Activated CD4-positive, alpha-beta memory T cell treated with anti-CD3 and anti-CD28 coated beads for 36 hours (primary cell): ENCODE results near the gene IL17REL. TPM values are rescaled to one million over a fixed set of nuclear protein-coding genes. Genes with fewer than 3 reads are reported as not detected.

Experiments
- CTCF ChIA-PET: fragments of 350-600 bp; sonication (Branson Sonifier 250); formaldehyde crosslinking; loops from one replicate; lab custom pipeline; 2021; ENCODE audit warnings: antibody characterized with exemption, inconsistent platforms; lab: Charles Lee
- POLR2A ChIA-PET: fragments of 350-600 bp; sonication (Branson Sonifier 250); formaldehyde crosslinking; loops from one replicate; lab custom pipeline; 2021; ENCODE audit warnings: antibody characterized with exemption; lab: Charles Lee
- DNase-seq: peaks from one replicate; pipeline ENCODE4 v3.0.0-alpha.2; 2020
- H3K27ac Mint-ChIP-seq: one replicate; pipeline ENCODE4 v1.8.0; 2021; ENCODE audit warnings: mixed read lengths
- H3K27me3 Mint-ChIP-seq: one replicate; pipeline ENCODE4 v1.8.0; 2021; ENCODE audit warnings: mixed read lengths
- H3K36me3 Mint-ChIP-seq: one replicate; pipeline ENCODE4 v1.8.0; 2021; ENCODE audit warnings: mixed read lengths
- H3K4me1 Mint-ChIP-seq: one replicate; pipeline ENCODE4 v1.8.0; 2021; ENCODE audit warnings: low read depth, mixed read lengths
- H3K4me3 Mint-ChIP-seq: one replicate; pipeline ENCODE4 v1.8.0; 2021; ENCODE audit warnings: mild to moderate bottlenecking, mixed read lengths
- H3K9me3 Mint-ChIP-seq: one replicate; pipeline ENCODE4 v1.8.0; 2021; ENCODE audit warnings: mixed read lengths
- intact Hi-C: fragments of 100-400 bp; cut with micrococcal nuclease; formaldehyde crosslinking; loops from one replicate; pipeline ENCODE4 v1.15.1; 2023
- total RNA-seq, 2 experiments: library from RNA; stranded (reverse); gene quantifications; one replicate each; pipeline ENCODE4 v1.2.3, GENCODE V29; 2021

The IL17REL gene
- total RNA-seq, 2 experiments from 2014 or later = 0.73 to 1.1 TPM

DNA sequence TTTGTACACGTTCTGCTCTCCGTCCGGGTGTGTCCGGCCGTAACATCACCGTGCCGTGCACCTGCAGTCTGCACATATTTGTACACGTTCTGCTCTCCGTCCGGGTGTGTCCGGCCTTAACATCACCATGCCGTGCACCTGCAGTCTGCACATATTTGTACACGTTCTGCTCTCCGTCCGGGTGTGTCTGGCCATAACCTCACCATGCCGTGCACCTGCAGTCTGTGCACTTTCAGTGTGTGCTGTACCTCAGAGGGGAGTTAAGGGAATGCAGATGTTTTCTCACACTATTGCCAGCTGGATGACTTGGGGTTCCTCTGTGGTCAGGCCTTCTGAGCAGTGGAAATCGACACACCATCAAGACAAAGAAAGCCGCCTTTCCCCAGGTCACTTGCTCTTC is 41.3 kb upstream of the IL17REL start:
- POLR2A ChIA-PET = no interaction called here
- H3K4me3 Mint-ChIP-seq = no peak overlapping the region
- H3K4me1 Mint-ChIP-seq = no peaks in the 10 kb centered on the region
- intact Hi-C loops = no loop called here
- H3K27ac Mint-ChIP-seq = no peak overlapping the region
- peaks cover 25% of the 10 kb centered on the region for H3K27me3 Mint-ChIP-seq
- CTCF ChIA-PET = no interaction called here
- no peak for DNase-seq
- H3K9me3 Mint-ChIP-seq = peaks cover 8% of the 10 kb centered on the region
- no peaks in the 10 kb centered on the region for H3K36me3 Mint-ChIP-seq

DNA sequence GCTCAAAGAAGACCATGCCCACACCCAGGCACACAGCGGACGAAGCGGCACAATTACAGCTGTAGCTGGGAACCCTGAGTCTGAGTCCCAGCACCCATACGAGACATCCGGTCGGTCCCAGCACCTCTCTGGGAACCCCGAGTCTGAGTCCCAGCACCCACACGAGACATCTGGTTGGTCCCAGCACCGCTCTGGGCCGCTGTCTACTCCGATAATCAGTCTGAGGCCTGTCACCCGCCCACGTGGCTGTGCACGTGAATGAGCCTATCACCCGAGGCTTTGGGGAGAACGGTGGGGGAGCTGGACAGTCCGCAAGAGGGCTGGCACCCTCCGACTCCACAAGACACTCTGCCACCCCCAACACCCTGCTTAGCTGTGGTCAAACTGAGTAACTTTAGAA is 39.4 kb upstream of the IL17REL start:
- POLR2A ChIA-PET = no interaction called here
- intact Hi-C loops = no loop called here
- Mint-ChIP-seq H3K27me3 (peaks cover 18% of the 10 kb centered on the region), H3K4me1 (no peaks in the 10 kb centered on the region), H3K9me3 (peaks cover 8% of the 10 kb centered on the region), H3K4me3 (no peak overlapping the region), H3K27ac (no peak overlapping the region), H3K36me3 (no peaks in the 10 kb centered on the region)
- no peak for DNase-seq
- CTCF ChIA-PET = no interaction called here

DNA sequence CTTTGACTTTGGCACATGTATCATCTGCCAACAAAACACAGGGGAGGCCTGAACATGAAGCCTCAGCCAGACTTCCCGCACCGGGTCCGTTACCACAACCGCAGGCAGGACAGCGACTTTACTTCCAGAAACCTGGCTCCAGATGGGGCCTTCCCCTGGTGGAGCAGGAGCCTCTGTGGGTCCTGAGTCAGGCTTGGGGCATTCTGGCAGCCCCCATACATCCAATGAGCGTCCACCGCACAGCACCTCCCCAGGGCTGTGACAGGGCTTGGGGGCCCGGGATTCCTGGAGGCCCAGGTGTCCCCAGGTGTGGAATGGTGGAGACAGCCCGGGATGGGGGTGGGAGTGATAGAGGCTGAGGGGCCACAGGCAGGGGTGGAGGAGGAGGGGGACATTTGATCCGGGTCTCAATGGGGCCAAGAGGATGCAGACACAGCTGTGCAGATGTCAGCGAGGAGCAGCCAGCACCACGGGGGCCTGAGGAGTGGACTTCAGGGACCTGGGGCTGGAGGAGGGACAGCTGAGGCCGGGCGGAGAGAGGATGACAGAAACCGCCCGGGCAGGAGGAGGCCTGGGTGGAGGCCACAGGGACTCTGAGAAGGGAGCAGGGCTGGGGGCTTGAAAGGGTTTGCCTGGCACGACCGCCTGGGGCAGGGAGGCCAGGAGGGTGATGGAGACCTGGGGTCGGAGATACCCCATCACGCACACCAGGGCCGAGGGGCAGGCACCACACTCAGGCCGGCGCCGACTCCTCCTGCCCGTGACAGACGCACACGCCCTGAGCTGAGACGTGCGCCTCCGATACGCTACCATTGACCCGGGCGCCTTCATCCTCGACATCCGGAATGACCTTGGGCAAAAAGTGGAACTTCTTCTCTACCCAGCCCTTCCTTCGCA is 37.0 kb upstream of the IL17REL start:
- H3K4me3 Mint-ChIP-seq = no peak overlapping the region
- intact Hi-C loops = no loop called here
- H3K27me3 Mint-ChIP-seq = peaks cover 8% of the 10 kb centered on the region
- no peak overlapping the region for H3K27ac Mint-ChIP-seq
- POLR2A ChIA-PET = no interaction called here
- no peak for DNase-seq
- peaks cover 2% of the 10 kb centered on the region for H3K4me1 Mint-ChIP-seq
- no peaks in the 10 kb centered on the region for H3K36me3 Mint-ChIP-seq
- CTCF ChIA-PET = no interaction called here
- H3K9me3 Mint-ChIP-seq = peaks cover 8% of the 10 kb centered on the region

DNA sequence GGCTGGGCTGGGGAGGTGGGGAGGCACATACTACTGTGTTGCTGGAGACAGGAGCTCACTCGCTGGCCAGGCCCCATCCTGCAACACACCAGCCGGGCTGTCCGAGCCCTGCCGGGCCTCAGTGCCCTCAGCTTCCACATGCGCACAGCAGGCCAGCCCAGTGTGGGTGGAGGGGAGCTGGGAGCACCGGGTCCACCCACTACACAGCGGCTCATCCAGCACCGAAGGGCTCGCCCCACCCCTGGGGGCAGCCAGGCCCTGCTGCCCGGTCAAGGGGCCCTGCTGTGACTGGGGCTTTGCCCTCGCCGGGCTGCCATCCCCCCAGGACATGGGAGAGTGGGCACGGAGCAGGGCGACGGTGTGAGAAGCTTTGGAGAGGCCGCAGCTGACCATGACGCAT is 36.3 kb upstream of the IL17REL start:
- peaks cover 6% of the 10 kb centered on the region for H3K9me3 Mint-ChIP-seq
- H3K27me3 Mint-ChIP-seq = peaks cover 11% of the 10 kb centered on the region
- H3K4me3 Mint-ChIP-seq = no peak overlapping the region
- no peaks in the 10 kb centered on the region for H3K36me3 Mint-ChIP-seq
- intact Hi-C loops = no loop called here
- H3K4me1 Mint-ChIP-seq = peaks cover 6% of the 10 kb centered on the region
- ChIA-PET CTCF (no interaction called here), POLR2A (no interaction called here)
- no peak for DNase-seq
- H3K27ac Mint-ChIP-seq = no peak overlapping the region

DNA sequence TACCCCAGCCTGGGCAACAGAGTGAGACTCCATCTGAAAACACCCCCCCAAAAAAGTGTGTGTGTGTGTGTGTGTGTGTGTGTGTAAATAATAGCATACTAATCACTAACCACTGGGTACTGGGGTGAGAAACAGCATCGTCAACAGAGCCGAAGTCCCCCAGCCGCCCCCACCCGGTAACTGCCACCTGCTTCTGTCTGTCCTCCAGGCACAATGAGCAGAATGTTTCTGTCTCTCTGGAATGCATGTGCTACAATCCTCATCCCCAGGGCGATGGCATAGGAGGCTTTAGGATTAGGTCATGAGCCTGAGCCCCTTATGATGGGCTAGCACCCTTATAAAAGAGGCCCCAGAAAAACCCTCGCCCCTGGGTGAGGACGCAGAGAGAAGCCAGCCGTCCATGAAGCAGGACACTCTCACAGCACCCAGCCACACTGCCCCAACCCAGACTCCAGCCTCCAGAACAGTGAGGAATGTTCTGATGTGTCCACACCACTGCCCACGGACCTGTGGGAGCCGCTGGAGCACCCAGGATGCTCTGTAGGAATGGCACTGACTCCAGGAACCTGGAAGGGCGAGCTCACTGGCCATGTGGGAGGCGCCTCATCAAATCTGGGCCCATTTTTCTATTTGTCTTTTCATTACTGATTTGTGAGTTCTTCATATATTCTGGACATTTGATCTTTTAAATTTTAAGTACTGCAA is 35.6 kb upstream of the IL17REL start:
- Mint-ChIP-seq H3K27me3 (peaks cover 13% of the 10 kb centered on the region), H3K9me3 (peaks cover under 1% of the 10 kb centered on the region), H3K36me3 (no peaks in the 10 kb centered on the region), H3K27ac (no peak overlapping the region), H3K4me1 (peaks cover 6% of the 10 kb centered on the region), H3K4me3 (no peak overlapping the region)
- DNase-seq = no peak
- intact Hi-C loops = no loop called here
- POLR2A ChIA-PET = no interaction called here
- CTCF ChIA-PET = no interaction called here

DNA sequence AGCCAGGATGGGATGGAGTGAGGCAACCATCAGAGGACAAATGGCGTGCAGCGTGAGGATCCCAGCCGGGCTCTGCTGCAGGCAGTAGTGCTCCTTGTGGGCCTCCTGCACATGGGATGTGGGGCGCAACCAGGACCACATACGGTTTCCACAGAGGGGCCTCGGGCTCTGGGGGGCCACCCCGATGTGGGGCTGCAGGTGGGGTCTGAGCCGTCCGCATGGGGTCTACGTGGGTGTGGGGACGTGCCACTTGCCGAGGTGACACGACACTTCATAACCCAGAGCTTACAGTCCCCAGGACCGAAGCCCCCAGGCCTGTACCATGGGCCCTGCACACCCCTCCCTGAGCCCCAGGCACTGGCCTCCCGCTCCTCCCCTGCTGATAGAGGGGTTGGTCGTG is 34.8 kb upstream of the IL17REL start:
- no peaks in the 10 kb centered on the region for H3K9me3 Mint-ChIP-seq
- H3K4me3 Mint-ChIP-seq = no peak overlapping the region
- intact Hi-C loops = no loop called here
- ChIA-PET CTCF (no interaction called here), POLR2A (no interaction called here)
- no peak overlapping the region for H3K27ac Mint-ChIP-seq
- no peak for DNase-seq
- H3K4me1 Mint-ChIP-seq = peaks cover 6% of the 10 kb centered on the region
- no peaks in the 10 kb centered on the region for H3K36me3 Mint-ChIP-seq
- peaks cover 21% of the 10 kb centered on the region for H3K27me3 Mint-ChIP-seq

DNA sequence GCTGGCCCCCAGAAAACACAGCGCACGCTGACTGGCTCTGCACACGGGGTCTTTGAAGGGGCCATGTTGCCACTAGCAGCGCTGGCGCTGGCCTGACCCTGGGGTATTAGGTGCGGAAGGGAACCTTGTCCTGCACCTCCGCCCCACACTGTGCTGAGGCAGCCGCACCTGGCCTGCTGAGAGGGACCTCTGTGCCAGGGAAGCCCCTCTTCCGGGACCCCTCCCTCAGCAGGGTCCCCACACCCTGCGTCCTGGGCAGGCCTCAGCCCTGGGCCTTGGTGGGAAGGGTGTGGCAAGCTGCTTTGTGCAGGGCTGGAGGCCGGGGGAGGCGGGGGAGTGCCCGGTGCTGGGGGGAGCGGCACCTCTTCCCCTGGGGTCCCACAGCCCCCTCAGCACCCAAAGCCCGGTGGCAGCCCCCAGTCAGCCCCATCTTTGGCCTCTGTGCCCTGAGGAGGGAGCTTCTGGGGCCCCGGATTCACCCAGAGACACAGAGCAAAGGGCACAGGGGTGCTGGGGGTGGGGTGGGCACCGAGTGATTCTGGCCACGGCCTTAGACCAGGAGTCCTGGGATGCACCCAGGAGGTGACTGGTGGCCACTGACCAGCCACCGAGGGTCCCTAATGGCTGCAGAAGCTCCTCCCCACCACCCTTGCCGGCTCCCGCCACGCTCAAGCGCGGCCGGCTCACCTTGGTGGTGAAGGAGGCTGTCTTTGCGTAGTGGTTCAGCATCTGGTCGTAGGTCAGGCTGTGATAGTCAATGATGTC is 34.1 kb upstream of the IL17REL start:
- ChIA-PET POLR2A (no interaction called here), CTCF (no interaction called here)
- Mint-ChIP-seq H3K36me3 (no peaks in the 10 kb centered on the region), H3K27ac (no peak overlapping the region), H3K9me3 (no peaks in the 10 kb centered on the region), H3K4me1 (peaks cover 6% of the 10 kb centered on the region), H3K27me3 (peaks cover 24% of the 10 kb centered on the region), H3K4me3 (no peak overlapping the region)
- no peak for DNase-seq
- intact Hi-C loops = no loop called here

DNA sequence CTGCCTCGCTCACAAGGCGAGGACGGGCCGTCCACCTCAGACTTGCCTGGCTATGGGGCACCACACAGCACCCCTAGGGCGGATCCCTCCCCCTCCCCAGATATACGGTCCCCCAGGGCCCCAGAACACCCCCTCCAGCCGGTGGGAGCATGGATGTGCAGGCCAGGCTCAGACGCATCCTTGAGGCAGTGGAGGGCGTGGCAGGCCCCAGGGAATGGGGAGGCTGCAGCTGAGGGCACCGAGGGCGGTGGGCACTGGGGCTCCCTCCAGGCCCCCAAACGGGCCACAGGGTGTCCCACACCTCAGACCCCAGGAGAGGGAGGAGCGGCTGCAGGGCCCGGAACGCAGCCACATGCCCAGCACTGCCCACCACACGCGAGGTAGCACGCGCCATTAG is 33.5 kb upstream of the IL17REL start:
- H3K4me1 Mint-ChIP-seq = peaks cover 6% of the 10 kb centered on the region
- H3K9me3 Mint-ChIP-seq = no peaks in the 10 kb centered on the region
- ChIA-PET CTCF (no interaction called here), POLR2A (no interaction called here)
- no peak overlapping the region for H3K4me3 Mint-ChIP-seq
- no peak for DNase-seq
- peaks cover 24% of the 10 kb centered on the region for H3K27me3 Mint-ChIP-seq
- no peaks in the 10 kb centered on the region for H3K36me3 Mint-ChIP-seq
- intact Hi-C loops = no loop called here
- H3K27ac Mint-ChIP-seq = no peak overlapping the region

DNA sequence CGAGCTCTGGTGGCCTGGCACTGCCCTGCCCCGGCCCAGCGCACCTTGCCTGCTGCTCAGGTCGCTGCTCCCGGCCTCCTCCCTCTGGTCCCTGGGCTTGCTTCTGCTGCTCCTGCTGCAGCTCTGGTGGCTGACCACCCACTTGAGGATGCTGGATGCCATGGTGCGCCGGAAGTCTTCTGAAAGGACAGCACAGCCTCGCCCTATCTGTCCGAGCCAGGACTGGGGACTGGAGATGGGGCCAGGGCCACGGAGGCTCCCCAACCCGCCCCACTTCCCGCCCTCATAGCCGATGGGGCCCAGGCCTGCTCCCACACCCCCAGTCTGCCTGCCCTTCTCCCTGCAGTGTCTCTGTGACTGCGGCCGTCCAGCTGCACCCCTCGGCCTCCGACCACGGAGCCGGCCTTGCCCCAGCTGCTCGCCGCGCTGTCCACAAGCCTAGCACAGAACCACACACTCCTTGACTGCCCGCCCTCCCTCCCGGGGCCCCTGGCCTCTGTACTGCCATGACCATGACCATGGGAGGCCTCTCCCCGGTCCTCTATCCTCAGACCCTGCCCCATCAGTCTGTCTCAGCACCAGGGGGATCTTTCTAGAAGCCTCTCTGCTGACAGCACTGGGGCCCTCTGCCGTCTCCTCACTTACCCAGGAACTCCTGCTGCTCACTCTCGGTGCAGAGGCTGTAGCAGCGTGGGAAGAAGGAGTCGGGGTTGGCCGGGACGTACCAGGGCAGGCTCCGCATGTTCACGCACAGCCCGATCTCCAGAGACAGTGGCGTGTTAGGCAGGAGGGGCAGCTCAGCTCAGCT is 32.9 kb upstream of the IL17REL start:
- Mint-ChIP-seq H3K9me3 (no peaks in the 10 kb centered on the region), H3K27me3 (peaks cover 24% of the 10 kb centered on the region), H3K4me3 (no peak overlapping the region), H3K4me1 (peaks cover 6% of the 10 kb centered on the region), H3K36me3 (no peaks in the 10 kb centered on the region), H3K27ac (no peak overlapping the region)
- ChIA-PET POLR2A (no interaction called here), CTCF (no interaction called here)
- intact Hi-C loops = no loop called here
- DNase-seq = no peak

DNA sequence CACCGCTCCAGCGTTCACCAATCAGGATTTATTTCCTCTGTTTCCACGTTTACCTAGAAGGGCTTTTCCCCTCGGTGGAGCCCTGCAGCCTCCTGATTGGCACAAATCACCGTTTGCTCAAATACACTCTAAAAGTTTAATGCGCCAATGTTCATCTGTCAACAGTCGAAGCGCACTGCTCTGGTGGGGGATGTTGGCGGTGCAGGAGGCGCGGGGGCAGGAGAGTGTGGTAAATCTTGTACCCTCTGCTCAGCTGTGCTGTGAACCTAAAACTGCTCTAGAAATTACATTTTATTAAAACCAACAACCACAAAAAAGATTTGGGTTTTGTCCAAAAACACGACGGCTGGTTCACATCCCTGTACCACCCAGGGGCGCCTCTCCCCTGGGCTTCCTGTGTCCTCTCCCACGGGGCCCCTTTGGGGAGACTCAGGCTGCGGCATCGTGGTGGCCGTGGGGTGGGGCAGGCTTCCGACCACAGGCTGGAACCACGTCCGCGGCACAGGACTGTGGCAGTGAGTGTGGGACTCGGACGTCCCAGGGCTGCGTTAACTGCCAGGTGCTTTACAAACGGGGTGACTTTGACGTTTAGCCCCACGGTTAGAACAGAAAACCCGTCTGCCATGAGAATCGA is 32.0 kb upstream of the IL17REL start:
- intact Hi-C loops = no loop called here
- POLR2A ChIA-PET = interaction anchor here (0.6 kb wide), 1 partner anchor 20 kb away, joined by 3 read pairs; no protein-coding TSS in a partner anchor
- H3K4me3 Mint-ChIP-seq = no peak overlapping the region
- peaks cover 6% of the 10 kb centered on the region for H3K4me1 Mint-ChIP-seq
- no peaks in the 10 kb centered on the region for H3K36me3 Mint-ChIP-seq
- CTCF ChIA-PET = no interaction called here
- H3K27ac Mint-ChIP-seq = no peak overlapping the region
- no peaks in the 10 kb centered on the region for H3K9me3 Mint-ChIP-seq
- peaks cover 24% of the 10 kb centered on the region for H3K27me3 Mint-ChIP-seq
- DNase-seq = no peak

DNA sequence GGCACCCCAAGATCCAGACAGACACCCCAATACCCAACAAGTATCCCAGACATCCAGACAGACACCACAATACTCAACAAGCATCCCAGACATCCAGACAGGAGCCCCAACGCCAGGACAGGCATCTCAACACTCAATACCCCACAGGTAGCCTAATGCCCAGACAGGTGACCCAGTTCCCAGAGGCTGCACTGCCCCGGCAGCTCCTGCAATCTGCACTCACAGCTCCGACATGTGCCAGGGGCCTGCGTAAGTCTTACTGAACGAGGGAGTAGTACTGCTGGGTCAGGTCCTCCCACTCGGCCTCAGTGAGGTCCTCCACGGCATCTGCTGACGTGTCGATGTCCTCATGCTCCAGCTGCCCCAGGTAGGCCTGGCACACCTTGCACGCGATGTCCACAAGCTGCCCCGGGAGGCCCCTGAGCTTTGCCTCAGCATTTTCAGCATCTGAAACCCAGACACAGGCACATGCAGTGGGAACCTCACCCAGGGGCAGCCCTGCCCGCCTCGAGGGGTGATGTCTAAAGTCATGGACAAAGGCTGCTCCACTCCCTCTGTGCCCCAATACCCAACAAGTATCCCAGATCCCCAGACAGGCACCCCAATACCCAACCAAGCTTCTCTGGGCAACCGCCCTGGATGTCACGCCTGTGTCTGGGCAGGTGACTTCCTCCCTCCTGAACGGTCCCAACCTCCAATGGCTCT is 28.9 kb upstream of the IL17REL start:
- Mint-ChIP-seq H3K4me3 (no peak overlapping the region), H3K36me3 (no peaks in the 10 kb centered on the region), H3K27ac (no peak overlapping the region), H3K9me3 (peaks cover 5% of the 10 kb centered on the region), H3K27me3 (peaks cover 24% of the 10 kb centered on the region), H3K4me1 (peaks cover 6% of the 10 kb centered on the region)
- CTCF ChIA-PET = interaction anchor here (0.8 kb wide), 1 partner anchor 111 kb away, joined by 3 read pairs; no protein-coding TSS in a partner anchor
- DNase-seq = no peak
- intact Hi-C loops = no loop called here
- POLR2A ChIA-PET = no interaction called here
